Measurements from ENCODE around the gene FAM114A2. TPM values are rescaled to one million over a fixed set of nuclear protein-coding genes. Genes with fewer than 3 reads are reported as not detected.

The FAM114A2 gene
- total RNA-seq, 1 experiment from 2014 or later: 12.9 TPM

DNA sequence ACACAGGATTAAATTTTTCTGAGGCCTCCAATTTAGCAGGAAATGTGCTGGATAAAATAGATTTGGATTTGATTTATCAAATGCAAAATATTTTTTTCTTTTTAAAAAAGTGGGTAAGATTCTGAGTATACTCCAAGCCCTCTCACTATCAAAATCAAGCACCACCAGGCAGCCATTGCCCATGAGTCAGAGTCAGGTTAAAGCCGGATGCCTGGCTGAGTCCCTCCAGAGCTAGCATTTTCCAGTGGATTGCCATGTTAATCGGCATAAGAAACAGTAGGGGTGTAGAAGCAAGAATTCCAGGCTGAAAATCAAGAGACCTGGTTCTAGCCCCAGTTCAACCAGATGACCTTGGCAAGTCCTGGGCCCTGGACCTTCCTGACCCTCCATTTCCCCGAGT, 85.3 kb downstream of the FAM114A2 start:
- H3K9ac ChIP-seq (ENCODE audit: low read length): no peak overlapping the region
- H3K79me2 ChIP-seq (ENCODE audit: low read length): no peaks in the 10 kb centered on the region
- POLR2A ChIA-PET (ENCODE audit: unreplicated experiment): no interaction called here
- no peaks in the 10 kb centered on the region for H3K36me3 ChIP-seq (ENCODE audit: low read depth, low read length)
- H4K20me1 ChIP-seq (ENCODE audit: low read length): no peaks in the 10 kb centered on the region
- DNase-seq (no peak), ATAC-seq (no peak)
- no peak overlapping the region for H3K4me2 ChIP-seq (ENCODE audit: low read length)
- H3K9me3 ChIP-seq (ENCODE audit: low read length): no peaks in the 10 kb centered on the region
- H3F3A ChIP-seq (ENCODE audit: low read length, unreplicated experiment): no peaks in the 10 kb centered on the region
- CTCF ChIA-PET: no interaction called here
- H3K4me3 ChIP-seq (ENCODE audit: low read length): no peak overlapping the region
- no peaks in the 10 kb centered on the region for H3K27me3 ChIP-seq (ENCODE audit: low read length)
- H3K27ac ChIP-seq (ENCODE audit: low read length): no peak overlapping the region
- TF ChIP-seq EZH2 (IDR thresholded peaks at IDR 0.05; ENCODE audit: low read length, unreplicated experiment) (no peak), EZH2phosphoT487 (IDR thresholded peaks at IDR 0.05; ENCODE audit: borderline replicate concordance, low read length) (no peak), CTCF (conservative IDR thresholded peaks at IDR 0.05; ENCODE audit: low read depth, low read length) (no peak)
- intact Hi-C loops (cut with micrococcal nuclease): no loop called here
- no peaks in the 10 kb centered on the region for H3K9me2 ChIP-seq (replicated peaks; ENCODE audit: low read length)
- H2AFZ ChIP-seq (ENCODE audit: low read length): no peak overlapping the region
- H3K4me1 ChIP-seq (ENCODE audit: insufficient read depth, low read length): no peaks in the 10 kb centered on the region
- BruUV-seq (replicated peaks): no TSS peak

DNA sequence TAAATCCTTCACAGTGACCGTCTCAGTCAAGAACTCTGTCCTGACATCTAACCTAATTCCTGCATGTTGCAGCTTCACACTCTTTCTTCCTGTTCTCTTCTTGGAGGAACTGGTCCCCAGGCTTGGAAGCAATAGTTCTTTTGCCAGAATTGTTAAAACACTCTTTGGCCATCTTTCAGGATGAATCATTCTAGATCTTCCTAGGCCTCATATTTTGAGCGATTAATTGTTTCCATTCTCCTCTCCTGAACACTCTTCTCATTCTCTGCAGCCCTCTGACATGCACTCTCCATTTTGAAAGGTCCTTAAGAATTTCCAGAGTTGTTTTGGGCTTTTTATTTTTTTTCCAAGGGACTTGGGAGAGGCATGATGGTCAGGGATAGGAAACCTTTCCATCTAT, 85.8 kb downstream of the FAM114A2 start:
- no peaks in the 10 kb centered on the region for H3K4me1 ChIP-seq (ENCODE audit: insufficient read depth, low read length)
- H3K9me2 ChIP-seq (replicated peaks; ENCODE audit: low read length): no peaks in the 10 kb centered on the region
- no peaks in the 10 kb centered on the region for H3K36me3 ChIP-seq (ENCODE audit: low read depth, low read length)
- no peaks in the 10 kb centered on the region for H3K27me3 ChIP-seq (ENCODE audit: low read length)
- intact Hi-C loops (cut with micrococcal nuclease): no loop called here
- ChIA-PET CTCF (no interaction called here), POLR2A (ENCODE audit: unreplicated experiment) (no interaction called here)
- no TSS peak for BruUV-seq (replicated peaks)
- no peaks in the 10 kb centered on the region for H4K20me1 ChIP-seq (ENCODE audit: low read length)
- ATAC-seq: no peak
- no peak overlapping the region for H3K4me2 ChIP-seq (ENCODE audit: low read length)
- no peaks in the 10 kb centered on the region for H3K9me3 ChIP-seq (ENCODE audit: low read length)
- H3K27ac ChIP-seq (ENCODE audit: low read length): no peak overlapping the region
- H2AFZ ChIP-seq (ENCODE audit: low read length): no peak overlapping the region
- H3F3A ChIP-seq (ENCODE audit: low read length, unreplicated experiment): no peaks in the 10 kb centered on the region
- no peak overlapping the region for H3K4me3 ChIP-seq (ENCODE audit: low read length)
- no peak for TF ChIP-seq EZH2 (IDR thresholded peaks at IDR 0.05; ENCODE audit: low read length, unreplicated experiment)
- TF ChIP-seq EZH2phosphoT487 (IDR thresholded peaks at IDR 0.05; ENCODE audit: borderline replicate concordance, low read length): no peak
- no peak for TF ChIP-seq CTCF (conservative IDR thresholded peaks at IDR 0.05; ENCODE audit: low read depth, low read length)
- H3K9ac ChIP-seq (ENCODE audit: low read length): no peak overlapping the region
- no peak for DNase-seq
- no peaks in the 10 kb centered on the region for H3K79me2 ChIP-seq (ENCODE audit: low read length)

- Histone ChIP-seq H3K4me3 (ENCODE audit: low read length) (no peak overlapping the region), H3K27me3 (ENCODE audit: low read length) (no peaks in the 10 kb centered on the region), H3K4me2 (ENCODE audit: low read length) (no peak overlapping the region), H4K20me1 (ENCODE audit: low read length) (no peaks in the 10 kb centered on the region), H3K79me2 (ENCODE audit: low read length) (no peaks in the 10 kb centered on the region), H3K9ac (ENCODE audit: low read length) (no peak overlapping the region), H2AFZ (ENCODE audit: low read length) (no peak overlapping the region), H3K9me2 (replicated peaks; ENCODE audit: low read length) (no peaks in the 10 kb centered on the region), H3F3A (ENCODE audit: low read length, unreplicated experiment) (no peaks in the 10 kb centered on the region), H3K27ac (ENCODE audit: low read length) (no peak overlapping the region), H3K4me1 (ENCODE audit: insufficient read depth, low read length) (no peaks in the 10 kb centered on the region), H3K9me3 (ENCODE audit: low read length) (no peaks in the 10 kb centered on the region), H3K36me3 (ENCODE audit: low read depth, low read length) (no peaks in the 10 kb centered on the region)
- intact Hi-C loops (cut with micrococcal nuclease): no loop called here
- DNase-seq (no peak), ATAC-seq (no peak)
- CTCF ChIA-PET: no interaction called here
- TF ChIP-seq EZH2phosphoT487 (IDR thresholded peaks at IDR 0.05; ENCODE audit: borderline replicate concordance, low read length): no peak
- TF ChIP-seq CTCF (conservative IDR thresholded peaks at IDR 0.05; ENCODE audit: low read depth, low read length): no peak
- no peak for TF ChIP-seq EZH2 (IDR thresholded peaks at IDR 0.05; ENCODE audit: low read length, unreplicated experiment)
- BruUV-seq (replicated peaks): no TSS peak
- POLR2A ChIA-PET (ENCODE audit: unreplicated experiment): no interaction called here
Measured at GRCh38 chr5:153952057-153952456, 86.7 kb downstream of the FAM114A2 start.

All from PC-3 (cell line).